OCI-LY7 (cell line): ENCODE measurements around the gene CCDC51. TPM values are rescaled to one million over a fixed set of nuclear protein-coding genes. Genes with fewer than 3 reads are reported as not detected.
"Not testable (repeated sequence)": the region's sequence is repeated elsewhere in the genome, so short reads cannot be mapped to it uniquely, and the experiment has no call there.

Experiments used
- BruUV-seq: library from RNA; stranded (reverse); fragments of 400-500 nt; replicated peaks from 2 replicates; lab custom pipeline; 2021; lab: Mats Ljungman, UMichigan
- CTCF ChIA-PET: fragments of 300-600 bp; sonication (Branson Sonifier 250); formaldehyde crosslinking; loops from one replicate; lab custom pipeline; 2022; ENCODE audit warnings: antibody characterized with exemption; ENCODE audit not compliant: unreplicated experiment; lab: Charles Lee
- POLR2A ChIA-PET: fragments of 300-600 bp; sonication (Branson Sonifier 250); formaldehyde crosslinking; loops from one replicate; lab custom pipeline; 2022; ENCODE audit warnings: antibody characterized with exemption; lab: Charles Lee
- DNase-seq: peaks from one replicate; pipeline ENCODE4 v3.0.0-alpha.2; 2015; ENCODE audit warnings: low spot score
- H2AFZ ChIP-seq: fragments of 200-600 bp; sonication (generic), shearing (Covaris generic); 2 replicates; pipeline ENCODE4 v1.6.1; 2014; ENCODE audit warnings: mild to moderate bottlenecking, antibody characterized with exemption, low read length, moderate library complexity
- H3K27ac ChIP-seq: fragments of 200-600 bp; sonication (generic); 2 replicates; pipeline ENCODE4 v1.5.1; 2014; ENCODE audit warnings: mixed run types, low read depth, mild to moderate bottlenecking, moderate library complexity, low read length, inconsistent platforms; ENCODE audit not compliant: poor library complexity, severe bottlenecking
- H3K36me3 ChIP-seq: fragments of 200-600 bp; sonication (generic); 2 replicates; pipeline ENCODE4 v1.6.1; 2014; ENCODE audit warnings: mild to moderate bottlenecking, antibody characterized with exemption, low read length, moderate library complexity, mixed read lengths; ENCODE audit not compliant: insufficient read depth
- H3K4me1 ChIP-seq: fragments of 200-600 bp; sonication (generic); 2 replicates; pipeline ENCODE4 v1.5.1; 2014; ENCODE audit warnings: mild to moderate bottlenecking, low read length; ENCODE audit not compliant: insufficient read depth, poor library complexity, severe bottlenecking
- H3K4me2 ChIP-seq: fragments of 200-600 bp; sonication (generic); 2 replicates; pipeline ENCODE4 v1.6.1; 2014; ENCODE audit warnings: mild to moderate bottlenecking, low read length
- H3K4me3 ChIP-seq: fragments of 200-600 bp; sonication (generic); 2 replicates; pipeline ENCODE4 v1.5.1; 2014; ENCODE audit warnings: mild to moderate bottlenecking, low read depth, low read length; ENCODE audit not compliant: poor library complexity, severe bottlenecking
- H3K79me2 ChIP-seq: fragments of 200-600 bp; sonication (generic); 2 replicates; pipeline ENCODE4 v1.6.1; 2016; ENCODE audit warnings: low read depth, mild to moderate bottlenecking, low read length, moderate library complexity, mixed read lengths; ENCODE audit not compliant: insufficient read depth
- H3K9me2 ChIP-seq: fragments of 200-600 bp; sonication (generic); 2 replicates; pipeline ENCODE4 v1.6.1; 2016; ENCODE audit warnings: mild to moderate bottlenecking, low read length, mixed read lengths; ENCODE audit not compliant: insufficient read depth
- H3K9me3 ChIP-seq: fragments of 200-600 bp; sonication (generic); 2 replicates; pipeline ENCODE4 v1.6.1; 2014; ENCODE audit warnings: mild to moderate bottlenecking, mixed run types, low read length, mixed read lengths
- H4K20me1 ChIP-seq: fragments of 200-600 bp; sonication (generic); 2 replicates; pipeline ENCODE4 v1.6.1; 2014; ENCODE audit warnings: mild to moderate bottlenecking, antibody characterized with exemption, low read length, moderate library complexity, mixed read lengths; ENCODE audit not compliant: insufficient read depth
- CTCF ChIP-seq: fragments of 200-600 bp; sonication (generic); conservative IDR thresholded peaks from 2 replicates; pipeline ENCODE4 v1.5.1; 2014; ENCODE audit warnings: mild to moderate bottlenecking, antibody characterized with exemption, low read length, moderate library complexity, mixed read lengths
- EZH2phosphoT487 ChIP-seq: fragments of 200-600 bp; sonication (generic); IDR thresholded peaks from 2 replicates; pipeline ENCODE4 v1.6.1; 2018; ENCODE audit warnings: low read depth, borderline replicate concordance, mild to moderate bottlenecking, mixed run types, antibody characterized with exemption, low read length, moderate library complexity, mixed read lengths
- intact Hi-C: fragments of 100-400 bp; cut with micrococcal nuclease; formaldehyde crosslinking; loops from one replicate; pipeline ENCODE4 v1.10.0; 2022; ENCODE audit not compliant: unreplicated experiment
- total RNA-seq, 2 experiments: library from RNA; depleted of rRNA in 1 of 2; stranded (reverse); fragments of >200 nt in 1 of 2; shearing (Covaris generic) in 1 of 2; gene quantifications; 2 replicates each; pipeline ENCODE4 v1.2.3, GENCODE V29; 2014 to 2022

CCDC51 gene
- total RNA-seq, 2 experiments from 2014 or later: 23.0 to 24.9 TPM

GRCh38 chr3:48402907-48403306 is 37.0 kb downstream of the CCDC51 start:
- no peak overlapping the region for H3K4me2 ChIP-seq
- H2AFZ ChIP-seq: no peak overlapping the region
- H3K9me2 ChIP-seq: no peaks in the 10 kb centered on the region
- H3K79me2 ChIP-seq: no peaks in the 10 kb centered on the region
- no peaks in the 10 kb centered on the region for H3K36me3 ChIP-seq
- no TSS peak for BruUV-seq
- H3K4me3 ChIP-seq: no peak overlapping the region
- CTCF ChIA-PET: no interaction called here
- H4K20me1 ChIP-seq: no peaks in the 10 kb centered on the region
- intact Hi-C loops: loop anchor here (10.0 kb wide), 1 partner anchor 232 kb away; the partner anchor contains the start of gene SLC26A6
- no peak for DNase-seq
- H3K9me3 ChIP-seq: no peaks in the 10 kb centered on the region
- H3K4me1 ChIP-seq: no peaks in the 10 kb centered on the region
- TF ChIP-seq CTCF (no peak), EZH2phosphoT487 (no peak)
- POLR2A ChIA-PET: no interaction called here
- H3K27ac ChIP-seq: no peak overlapping the region

GRCh38 chr3:48402281-48402732 is 37.6 kb downstream of the CCDC51 start:
- H3K4me1 ChIP-seq: no peaks in the 10 kb centered on the region
- no peak overlapping the region for H3K4me3 ChIP-seq
- no peak for DNase-seq
- TF ChIP-seq EZH2phosphoT487 (no peak), CTCF (no peak)
- POLR2A ChIA-PET: no interaction called here
- H3K36me3 ChIP-seq: no peaks in the 10 kb centered on the region
- no peaks in the 10 kb centered on the region for H3K79me2 ChIP-seq
- no peaks in the 10 kb centered on the region for H4K20me1 ChIP-seq
- intact Hi-C loops: loop anchor here (10.0 kb wide), 1 partner anchor 232 kb away; the partner anchor contains the start of gene SLC26A6
- H3K27ac ChIP-seq: no peak overlapping the region
- no peaks in the 10 kb centered on the region for H3K9me3 ChIP-seq
- H2AFZ ChIP-seq: no peak overlapping the region
- H3K4me2 ChIP-seq: no peak overlapping the region
- no TSS peak for BruUV-seq
- no peaks in the 10 kb centered on the region for H3K9me2 ChIP-seq
- CTCF ChIA-PET: no interaction called here

GRCh38 chr3:48401434-48401901 is 38.5 kb downstream of the CCDC51 start:
- POLR2A ChIA-PET: interaction anchor here (0.6 to 0.9 kb wide), 3 partner anchors 22 to 166 kb away, joined by 3 to 8 read pairs (median 7); no protein-coding TSS in a partner anchor
- CTCF ChIA-PET: interaction anchor here (0.8 to 2.4 kb wide), 5 partner anchors 33 to 207 kb away, joined by 3 to 31 read pairs (median 4); partner anchors contain the start of genes CCDC51 and TMA7
- intact Hi-C loops: loop anchor here (1.0 to 10.0 kb wide), 7 partner anchors 21 to 255 kb away; partner anchors contain the start of gene SLC26A6
- not testable (repeated sequence) for H3K4me3 ChIP-seq, DNase-seq, H3K36me3 ChIP-seq, H4K20me1 ChIP-seq, H3K27ac ChIP-seq, H3K9me3 ChIP-seq, H3K79me2 ChIP-seq, H2AFZ ChIP-seq, H3K9me2 ChIP-seq, H3K4me2 ChIP-seq, BruUV-seq, H3K4me1 ChIP-seq
